ENCODE data around the gene RPS25.

DNA sequence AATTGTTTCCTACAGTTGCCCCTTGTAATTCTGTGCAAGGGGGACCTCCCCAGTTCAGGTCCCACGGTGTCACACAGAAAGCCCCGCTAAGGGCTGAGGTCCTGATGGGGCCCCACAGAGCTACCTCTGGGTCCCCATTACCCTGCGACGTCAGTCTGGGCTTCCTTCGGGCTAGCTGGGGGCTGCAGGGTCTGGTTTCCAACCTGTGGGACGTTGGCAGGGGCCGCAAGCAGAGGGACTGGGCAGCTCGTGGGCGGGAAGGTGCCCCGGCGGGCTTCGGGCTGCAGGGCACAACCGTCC is 11.8 kb upstream of the RPS25 start:
- TF ChIP-seq, protein P1, sequence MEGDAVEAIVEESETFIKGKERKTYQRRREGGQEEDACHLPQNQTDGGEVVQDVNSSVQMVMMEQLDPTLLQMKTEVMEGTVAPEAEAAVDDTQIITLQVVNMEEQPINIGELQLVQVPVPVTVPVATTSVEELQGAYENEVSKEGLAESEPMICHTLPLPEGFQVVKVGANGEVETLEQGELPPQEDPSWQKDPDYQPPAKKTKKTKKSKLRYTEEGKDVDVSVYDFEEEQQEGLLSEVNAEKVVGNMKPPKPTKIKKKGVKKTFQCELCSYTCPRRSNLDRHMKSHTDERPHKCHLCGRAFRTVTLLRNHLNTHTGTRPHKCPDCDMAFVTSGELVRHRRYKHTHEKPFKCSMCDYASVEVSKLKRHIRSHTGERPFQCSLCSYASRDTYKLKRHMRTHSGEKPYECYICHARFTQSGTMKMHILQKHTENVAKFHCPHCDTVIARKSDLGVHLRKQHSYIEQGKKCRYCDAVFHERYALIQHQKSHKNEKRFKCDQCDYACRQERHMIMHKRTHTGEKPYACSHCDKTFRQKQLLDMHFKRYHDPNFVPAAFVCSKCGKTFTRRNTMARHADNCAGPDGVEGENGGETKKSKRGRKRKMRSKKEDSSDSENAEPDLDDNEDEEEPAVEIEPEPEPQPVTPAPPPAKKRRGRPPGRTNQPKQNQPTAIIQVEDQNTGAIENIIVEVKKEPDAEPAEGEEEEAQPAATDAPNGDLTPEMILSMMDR (IDR thresholded peaks at IDR 0.05; ENCODE audit: low read length): no peak
- no peak for TF ChIP-seq EZH2 (IDR thresholded peaks at IDR 0.05; ENCODE audit: borderline replicate concordance, low read length)

All from OCI-LY1 (cell line).